ENCODE results near the gene ATG16L2.
A peak's percentile ranks its signal among the peaks of the same experiment; 100 is the strongest.

ATG16L2 gene

DNA sequence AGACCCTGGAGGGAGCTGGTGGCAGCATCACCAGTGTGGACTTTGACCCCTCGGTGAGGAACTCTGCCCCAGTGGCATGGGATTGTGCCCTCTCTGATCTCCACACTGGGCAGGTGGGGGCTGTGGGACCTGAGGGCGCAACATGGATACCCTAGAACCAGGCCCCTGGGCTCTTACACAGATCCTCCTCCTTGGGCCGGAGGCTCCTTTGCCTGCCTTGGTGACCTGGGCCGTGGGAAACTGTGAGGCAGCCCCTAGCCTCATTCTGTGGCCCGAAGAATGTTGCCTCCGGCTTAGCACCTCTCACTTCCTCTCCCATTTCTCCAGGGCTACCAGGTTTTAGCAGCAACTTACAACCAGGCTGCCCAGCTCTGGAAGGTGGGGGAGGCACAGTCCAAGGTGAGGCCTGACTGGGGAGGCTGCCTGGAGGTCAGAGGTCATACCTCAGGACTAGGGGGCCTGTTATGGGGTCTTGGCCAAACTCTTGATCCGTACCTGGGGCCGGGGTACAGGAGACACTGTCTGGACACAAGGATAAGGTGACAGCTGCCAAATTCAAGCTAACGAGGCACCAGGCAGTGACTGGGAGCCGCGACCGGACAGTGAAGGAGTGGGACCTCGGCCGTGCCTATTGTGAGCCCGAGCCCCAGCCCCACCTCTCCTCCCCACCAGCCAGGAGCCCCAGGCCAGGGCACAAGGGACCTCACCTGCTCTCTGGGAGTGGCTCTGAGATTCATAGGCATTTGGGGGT, 12.2 kb downstream of the ATG16L2 start:
- no peak for DNase-seq

DNA sequence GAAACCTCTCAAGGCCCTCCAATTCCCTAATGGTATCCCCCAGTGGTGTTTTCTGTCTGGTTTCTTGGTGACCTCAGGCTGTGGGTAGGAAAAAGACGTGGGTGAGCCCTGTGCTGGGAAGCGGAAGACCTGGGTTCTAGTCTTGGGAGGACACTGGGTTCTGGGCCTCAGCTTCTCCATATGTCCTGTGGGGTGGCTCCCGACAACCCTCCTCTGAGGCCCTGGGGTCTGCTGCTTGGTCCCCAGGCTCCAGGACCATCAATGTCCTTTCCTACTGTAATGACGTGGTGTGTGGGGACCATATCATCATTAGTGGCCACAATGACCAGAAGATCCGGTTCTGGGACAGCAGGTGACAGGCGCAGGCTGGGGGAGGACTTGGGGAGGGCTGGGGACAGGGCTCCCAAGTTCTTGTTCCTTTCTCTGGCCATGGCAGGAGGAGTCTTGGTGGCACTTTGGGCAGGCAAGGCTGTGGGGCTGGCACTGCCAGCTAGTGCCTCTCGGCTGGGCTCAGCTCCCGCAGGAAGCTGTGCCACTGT, 12.8 kb downstream of the ATG16L2 start:
- no peak for DNase-seq

DNA sequence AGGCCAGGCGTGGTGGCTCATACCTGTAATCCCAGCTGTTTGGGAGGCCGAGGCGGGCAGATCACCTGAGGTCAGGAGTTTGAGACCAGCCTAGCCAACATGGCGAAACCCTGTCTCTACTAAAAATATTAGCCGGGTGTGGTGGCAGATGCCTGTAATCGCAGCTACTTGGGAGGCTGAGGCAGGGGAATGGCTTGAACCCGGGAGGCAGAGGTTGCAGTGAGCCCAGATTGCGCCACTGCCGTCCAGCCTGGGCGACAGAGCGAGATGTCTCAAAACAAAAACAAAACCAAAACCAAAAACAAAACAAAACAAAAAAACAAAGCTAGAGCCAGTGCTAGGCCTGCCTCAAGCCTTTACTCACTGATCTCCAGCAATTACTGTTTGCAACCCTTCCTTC, 13.4 kb downstream of the ATG16L2 start:
- DNase-seq, result peak; percentile 38

DNA sequence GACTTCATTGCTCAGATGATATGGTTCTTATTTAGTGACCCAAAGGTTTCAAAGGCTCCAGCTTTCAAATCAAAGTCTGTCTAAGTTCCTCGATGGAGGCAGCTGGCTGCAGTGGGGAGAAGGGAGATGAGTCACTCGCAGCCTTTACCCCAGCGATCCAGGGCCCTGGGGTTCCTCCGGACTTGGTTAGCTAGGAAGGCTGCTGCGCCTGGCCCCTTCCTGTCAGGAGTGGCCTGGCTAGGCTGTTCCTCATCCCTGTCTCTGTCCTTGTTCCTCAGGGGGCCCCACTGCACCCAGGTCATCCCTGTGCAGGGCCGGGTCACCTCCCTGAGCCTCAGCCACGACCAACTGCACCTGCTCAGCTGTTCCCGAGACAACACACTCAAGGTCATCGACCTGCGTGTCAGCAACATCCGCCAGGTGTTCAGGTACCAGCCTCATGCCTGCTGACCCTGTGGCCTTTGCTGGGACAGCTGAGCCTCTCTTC, 13.9 kb downstream of the ATG16L2 start:
- no peak for DNase-seq

DNA sequence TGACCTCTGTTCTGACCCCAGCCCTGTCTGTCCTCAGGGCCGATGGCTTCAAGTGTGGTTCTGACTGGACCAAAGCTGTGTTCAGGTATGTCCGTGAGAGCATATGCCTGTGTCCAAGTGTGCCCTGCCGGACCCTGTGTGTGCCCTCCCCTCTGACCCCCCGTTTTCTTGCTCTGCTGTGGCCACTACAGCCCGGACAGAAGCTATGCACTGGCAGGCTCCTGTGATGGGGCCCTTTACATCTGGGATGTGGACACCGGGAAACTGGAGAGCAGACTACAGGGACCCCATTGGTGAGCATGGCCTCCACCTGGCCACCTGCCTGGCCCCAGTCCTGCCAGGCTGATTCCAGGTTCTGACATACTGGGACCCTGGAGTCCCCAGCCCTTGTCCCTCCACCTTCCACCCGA, 14.5 kb downstream of the ATG16L2 start:
- DNase-seq, result no peak

DNA sequence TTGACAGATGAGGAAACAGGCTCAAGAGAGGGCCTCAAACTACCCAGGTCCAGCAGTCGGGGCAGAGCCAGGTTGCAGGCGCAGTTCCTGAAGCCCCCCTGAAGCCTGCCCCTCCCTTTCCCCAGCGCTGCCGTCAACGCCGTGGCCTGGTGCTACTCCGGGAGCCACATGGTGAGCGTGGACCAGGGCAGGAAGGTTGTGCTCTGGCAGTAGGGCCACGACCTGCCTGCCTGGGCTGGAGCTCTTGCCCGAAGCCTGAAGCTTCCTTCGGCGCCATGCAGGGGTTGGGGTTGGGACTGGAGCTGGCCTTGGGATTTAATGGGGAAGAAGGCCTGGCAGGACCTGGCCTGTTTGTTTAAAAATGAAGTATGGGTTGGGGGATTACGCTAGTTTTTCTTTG, 15.0 kb downstream of the ATG16L2 start:
- DNase-seq, result no peak

DNA sequence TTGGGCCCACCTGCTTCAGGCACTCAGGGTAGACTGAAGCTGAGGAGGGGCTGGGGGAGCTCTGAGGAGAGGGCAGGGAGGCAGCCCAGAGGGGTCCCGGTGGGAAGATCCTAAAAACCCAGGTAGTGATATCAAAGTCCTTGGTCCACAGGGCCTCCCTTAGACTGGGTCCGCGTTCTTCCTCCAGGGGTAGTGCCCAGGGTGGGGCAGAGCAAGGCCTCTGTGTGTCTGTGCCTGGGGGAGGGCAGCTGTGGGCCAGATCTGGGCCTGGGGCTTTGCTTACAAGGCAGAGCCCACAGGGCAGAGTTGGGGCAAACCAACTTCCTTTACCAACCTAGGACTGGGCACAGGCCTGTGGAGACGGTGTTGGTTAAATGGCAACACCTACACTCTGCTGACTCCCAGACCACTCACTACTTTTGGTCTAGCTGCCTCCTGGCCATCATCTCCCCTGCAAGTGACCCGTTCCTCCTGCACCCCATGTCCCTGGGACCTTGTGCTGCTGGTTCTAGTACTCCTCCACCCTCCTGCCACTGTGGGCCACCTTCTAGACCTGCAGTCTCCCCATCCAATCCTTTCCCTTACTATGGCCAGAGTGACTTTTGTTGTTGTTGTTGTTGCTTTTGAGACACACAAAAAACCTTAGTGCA, 15.8 kb downstream of the ATG16L2 start:
- no peak for DNase-seq

DNA sequence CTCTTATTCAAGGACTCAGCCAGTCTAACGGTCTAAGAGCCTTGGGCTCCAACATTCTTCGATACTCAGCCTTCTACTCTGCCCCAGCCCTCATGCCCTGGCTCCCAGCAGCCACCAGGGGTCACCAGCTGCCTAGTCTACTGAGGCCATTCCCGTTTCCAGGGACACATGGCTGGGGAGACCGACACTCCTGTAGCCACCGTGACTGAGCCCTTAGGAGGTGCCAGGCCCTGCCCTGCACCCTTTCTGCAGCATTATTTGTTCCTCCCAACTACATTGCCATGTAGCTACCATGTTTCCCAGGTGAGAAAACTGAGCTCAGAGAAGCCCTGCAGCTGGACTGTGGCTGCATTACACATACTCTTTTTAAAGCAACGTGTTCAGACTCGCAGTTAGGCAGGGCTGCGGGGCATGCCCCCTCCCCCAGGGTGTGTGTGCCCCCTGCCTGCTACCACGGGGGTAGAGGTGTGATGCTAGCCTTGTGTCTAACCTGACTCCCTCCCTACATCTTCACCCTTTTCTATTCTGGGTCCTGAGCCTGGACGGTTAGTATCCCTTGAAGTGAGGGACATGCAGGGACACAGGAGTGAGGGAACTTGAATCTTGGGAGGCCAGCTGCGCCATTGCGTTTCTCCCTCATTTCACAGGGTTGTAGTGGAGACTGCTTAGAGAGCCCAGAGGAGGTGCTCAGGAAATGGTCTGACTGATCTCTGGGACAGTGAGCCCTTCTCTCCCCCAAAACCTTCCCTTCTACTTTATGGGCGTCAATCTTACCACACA, 17.5 kb downstream of the ATG16L2 start:
- peak; percentile 49 for DNase-seq

DNA sequence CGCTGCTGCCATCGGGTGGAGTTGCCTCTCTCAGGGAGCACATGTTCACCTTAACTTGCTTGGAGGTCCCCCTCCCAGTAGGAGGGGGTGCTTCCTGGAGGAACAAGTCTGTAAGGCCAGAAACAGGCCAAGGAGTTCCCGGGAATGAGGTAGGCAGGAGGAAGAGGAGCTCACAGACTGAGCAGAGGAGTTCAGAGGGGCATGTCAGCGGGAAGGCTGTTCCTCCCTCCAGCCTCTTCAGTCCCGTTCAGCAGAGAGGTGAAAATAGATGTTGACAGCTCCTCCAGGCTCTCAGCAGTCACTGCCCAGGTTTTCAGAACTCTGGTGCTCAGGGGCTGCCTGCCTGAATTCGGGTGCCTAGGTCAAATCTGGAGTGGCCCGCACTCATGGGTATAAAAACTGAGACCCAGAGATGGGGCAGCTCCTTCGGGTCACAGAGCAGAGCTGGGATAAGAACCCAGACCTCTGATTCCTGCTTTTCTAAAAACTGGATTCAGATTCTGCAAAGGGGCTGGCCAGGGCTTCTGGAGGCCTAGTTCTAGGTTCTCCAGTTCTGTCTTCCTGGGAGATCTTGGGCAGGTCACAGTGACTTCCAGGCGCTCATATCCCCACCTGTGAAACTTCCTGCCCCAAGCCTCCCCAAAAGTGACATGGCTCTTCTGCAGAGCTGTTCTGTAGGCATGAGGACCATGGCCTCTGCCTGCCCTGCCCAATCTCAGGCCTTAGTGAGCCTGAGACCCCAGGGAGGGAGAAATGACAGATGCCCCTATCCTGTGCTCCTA, 18.3 kb downstream of the ATG16L2 start:
- DNase-seq, result no peak

DNA sequence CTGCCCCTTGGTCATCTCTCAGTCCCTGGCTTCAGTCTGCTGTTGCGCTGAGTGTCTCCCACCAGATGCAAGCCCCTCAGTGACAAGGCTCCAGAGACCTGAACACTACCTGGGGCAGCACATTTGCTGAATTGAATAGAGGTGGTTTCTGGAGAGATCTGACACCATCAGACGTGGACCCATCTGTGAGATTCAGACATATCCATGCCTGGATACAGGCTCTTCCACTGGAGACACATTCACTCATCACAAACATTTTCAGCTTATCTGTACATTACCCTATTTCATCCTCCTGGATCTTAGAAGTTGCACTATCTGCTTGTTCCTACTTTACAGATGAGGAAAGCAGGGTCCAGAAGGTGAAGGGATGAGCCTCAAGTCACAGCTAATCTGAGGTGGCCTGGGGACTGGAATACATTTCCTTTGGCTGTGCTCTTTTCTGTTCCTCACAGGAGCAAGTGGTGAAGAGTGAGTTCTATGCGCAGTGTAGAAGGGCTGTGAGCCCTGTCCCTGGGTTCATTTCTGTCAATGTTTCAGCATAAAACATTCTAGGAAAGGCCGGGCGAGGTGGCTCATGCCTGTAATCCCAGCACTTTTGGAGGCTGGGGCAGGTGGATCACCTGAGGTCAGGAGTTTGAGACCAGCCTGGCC, 19.0 kb downstream of the ATG16L2 start:
- DNase-seq, result no peak

DNA sequence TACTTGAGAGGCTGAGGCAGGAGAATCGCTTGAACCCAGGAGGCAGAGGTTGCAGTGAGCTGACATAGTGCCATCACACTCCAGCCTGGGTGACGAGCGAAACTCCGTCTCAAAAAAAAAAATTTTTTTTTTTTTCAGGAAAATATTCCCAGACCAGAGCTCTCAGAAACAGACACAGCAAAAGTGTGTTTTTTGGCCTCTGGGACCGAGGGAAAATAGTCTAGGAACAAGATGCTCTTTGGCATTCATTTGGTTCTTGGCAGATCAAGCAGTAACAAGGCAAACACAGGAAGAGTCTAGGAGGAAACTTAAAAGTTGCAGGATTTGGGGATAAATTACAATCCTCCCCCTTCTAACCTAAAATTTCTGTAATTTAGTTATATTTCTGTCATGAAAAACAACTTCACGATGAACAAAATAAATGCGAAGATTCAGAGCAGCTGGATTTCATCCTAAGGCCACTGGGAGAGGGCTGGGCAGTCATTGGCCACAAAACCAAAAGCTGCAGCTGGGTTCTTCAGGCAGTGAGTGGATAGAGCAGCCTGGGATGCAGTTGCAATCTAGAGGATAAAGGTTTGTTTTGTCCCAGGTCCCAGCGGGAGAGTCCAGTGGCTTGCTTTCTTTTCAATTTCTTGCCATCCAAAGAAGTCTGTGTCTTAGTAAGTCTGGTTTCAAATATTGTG, 19.7 kb downstream of the ATG16L2 start:
- DNase-seq, result no peak

DNA sequence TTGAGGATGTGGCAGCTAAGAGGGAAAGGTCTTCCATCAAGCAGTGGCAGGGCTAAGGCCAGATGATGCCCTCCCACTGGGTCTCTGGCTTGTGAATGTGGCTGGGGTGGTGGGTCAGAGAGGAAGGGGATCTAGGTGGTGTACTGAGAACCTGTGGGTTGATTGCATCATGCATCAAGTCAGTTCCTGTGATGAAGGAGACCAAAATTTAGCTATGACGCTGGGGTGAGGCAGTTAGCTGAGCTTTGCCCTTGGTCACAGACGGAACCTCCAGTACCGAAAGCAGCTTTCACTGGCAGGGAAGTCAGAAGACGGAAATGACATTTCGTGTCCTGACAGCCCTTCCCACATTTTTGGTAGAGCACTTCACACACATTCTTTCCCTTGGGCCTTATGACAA, 20.7 kb downstream of the ATG16L2 start:
- no peak for DNase-seq

DNA sequence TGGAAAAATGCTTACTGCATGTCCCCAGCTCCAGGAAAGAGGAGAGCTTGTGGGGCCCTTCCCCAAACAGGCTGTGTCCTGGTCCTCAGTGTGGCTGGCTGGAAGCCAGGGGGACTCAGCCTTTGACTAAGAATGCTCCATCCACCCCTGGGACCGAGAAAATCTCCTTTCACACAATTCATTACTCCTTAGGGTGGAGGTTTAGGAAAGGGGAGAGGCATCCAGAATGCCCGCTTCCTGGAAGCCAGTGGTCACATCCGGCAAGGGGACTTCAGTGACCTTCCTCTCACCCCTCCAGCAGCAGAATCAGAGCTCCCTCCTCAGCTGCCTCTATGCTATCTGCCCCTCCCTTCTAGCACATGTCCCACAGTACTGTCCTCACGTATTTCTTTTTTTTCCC, 21.9 kb downstream of the ATG16L2 start:
- DNase-seq, result no peak

DNA sequence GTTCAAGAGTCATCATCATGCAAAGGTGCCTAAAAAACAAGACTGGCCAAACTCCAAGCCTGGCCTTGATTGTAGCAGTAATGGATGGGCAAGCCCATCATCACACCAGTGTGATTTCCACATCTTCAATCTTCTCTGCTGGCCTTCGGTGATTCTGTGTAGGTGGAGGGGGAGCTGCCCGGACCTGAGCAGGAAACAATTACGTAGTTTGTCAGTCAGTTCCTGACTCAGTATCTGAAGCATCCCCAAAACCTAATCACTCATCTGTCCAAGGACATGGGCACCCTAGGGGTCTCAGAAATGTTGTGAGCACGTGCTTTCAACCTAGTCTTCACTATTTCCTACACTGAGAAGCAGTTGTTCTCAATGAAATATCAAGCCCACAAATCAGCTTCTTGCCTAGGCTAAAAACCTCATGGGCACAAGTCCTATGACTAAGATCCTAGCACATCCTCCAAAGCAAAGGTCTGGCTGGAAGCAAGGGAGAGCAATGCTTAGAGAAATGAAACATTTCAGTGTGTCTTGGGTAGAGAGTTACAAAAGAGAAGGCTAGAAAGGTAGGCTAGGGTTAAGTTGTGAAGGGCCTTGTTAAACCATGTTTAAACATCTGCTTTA, 24.6 kb downstream of the ATG16L2 start:
- no peak for DNase-seq

DNA sequence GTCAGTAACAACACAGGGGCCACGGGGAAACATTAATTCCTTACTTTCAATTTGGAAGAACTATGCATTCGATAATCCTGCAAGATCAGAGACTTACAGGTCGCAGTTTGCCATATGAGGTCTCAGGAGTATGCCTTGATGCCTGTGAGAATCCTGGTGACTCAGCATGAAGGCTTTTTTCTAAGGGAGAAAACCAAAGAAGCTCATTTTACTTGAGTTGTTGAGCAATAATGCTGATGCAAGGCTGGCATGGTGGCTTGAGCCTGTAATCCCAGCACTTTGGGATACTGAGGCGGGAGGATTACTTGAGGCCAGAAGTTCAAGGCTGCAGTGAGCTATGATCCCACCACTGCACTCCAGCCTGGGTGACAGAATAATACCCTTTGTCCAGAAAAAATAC, 26.6 kb downstream of the ATG16L2 start:
- no peak for DNase-seq

DNA sequence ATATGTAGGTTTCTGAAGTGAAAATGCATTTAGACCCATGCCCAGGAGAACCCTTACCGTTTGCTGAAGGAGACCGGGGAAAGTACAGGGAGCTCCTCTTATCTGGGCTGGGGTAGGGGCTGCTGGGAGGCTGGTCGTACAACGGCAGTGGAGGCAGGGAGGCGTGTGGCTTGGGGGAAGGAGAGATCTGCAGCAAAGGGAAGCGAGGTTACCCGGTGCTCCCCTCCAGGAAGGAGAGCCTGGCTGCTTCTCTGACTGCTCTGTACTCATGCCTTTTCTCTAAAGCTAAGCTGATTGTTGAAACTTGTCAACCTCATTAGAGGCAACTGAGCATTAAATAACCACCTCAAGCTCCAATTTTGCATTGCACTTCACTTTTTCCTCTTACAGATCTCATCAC, 27.2 kb downstream of the ATG16L2 start:
- no peak for DNase-seq

DNA sequence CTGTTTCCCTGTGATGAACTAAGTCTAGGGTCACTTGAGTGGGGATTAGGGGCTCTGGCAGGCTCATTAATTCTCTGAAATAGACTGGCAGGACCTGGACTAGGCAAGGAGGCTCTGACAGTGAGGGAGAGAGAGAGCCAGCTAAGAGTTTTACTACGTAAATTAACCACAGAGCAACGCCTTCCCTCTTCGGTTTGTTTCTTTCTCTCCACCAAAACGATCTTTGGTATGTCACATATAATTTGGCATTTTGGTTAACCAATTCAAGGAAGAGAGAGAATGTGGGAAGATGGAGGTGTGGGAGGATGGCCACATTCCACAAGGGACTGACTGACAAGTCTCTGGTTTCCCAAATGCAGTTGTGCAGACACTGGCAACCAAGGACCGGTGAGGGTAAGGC, 27.9 kb downstream of the ATG16L2 start:
- DNase-seq, result no peak

DNA sequence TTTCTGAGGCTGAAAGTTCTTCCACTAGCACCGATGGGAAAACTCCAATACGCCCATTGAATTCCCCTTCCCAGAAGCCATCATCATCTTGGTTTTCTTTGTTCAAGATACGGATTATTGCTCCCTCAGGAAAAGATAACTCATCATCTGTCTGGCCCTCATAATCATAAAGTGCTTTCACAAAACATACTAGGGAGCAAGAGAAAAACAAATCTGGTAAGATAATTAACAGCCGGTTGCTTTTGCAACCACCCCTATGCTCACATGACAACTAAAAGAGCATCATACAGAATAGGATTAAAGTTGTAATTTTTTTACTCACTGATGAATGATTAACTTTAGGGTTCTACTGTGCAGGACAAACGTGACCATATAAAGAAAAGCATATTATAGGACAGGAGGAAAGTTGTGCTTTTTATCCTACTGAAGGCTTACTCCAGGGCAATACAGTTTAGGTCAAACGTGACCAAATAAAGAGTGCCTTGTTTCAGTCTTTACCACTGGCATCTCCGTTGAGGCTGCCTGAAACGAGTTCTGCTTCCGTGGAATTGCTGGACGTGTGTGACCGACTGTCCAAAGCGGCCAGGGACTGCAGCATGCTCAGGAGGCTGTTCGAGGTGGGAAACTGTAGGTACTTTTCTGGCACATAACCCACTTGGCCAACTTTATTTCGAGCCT, 28.6 kb downstream of the ATG16L2 start:
- no peak for DNase-seq

DNA sequence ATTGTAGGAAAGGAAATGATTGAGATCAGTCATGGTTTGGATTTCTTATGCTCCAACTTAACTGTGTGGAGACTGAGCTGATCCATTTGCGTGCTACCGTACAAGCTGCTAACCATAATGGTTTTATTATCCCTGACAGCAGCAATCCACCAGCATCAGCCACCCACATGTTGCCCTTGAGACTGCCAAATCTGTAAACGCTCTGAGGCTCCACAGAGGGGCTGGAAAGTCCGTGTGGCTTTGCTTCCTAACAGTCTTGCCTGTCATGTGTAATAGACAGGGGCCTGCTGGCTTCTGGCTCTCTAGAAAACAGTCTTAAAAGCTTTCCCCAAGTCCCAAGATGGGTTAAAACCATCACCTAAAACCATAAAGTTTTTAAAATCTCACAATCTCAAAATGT, 30.1 kb downstream of the ATG16L2 start:
- DNase-seq, result no peak

DNA sequence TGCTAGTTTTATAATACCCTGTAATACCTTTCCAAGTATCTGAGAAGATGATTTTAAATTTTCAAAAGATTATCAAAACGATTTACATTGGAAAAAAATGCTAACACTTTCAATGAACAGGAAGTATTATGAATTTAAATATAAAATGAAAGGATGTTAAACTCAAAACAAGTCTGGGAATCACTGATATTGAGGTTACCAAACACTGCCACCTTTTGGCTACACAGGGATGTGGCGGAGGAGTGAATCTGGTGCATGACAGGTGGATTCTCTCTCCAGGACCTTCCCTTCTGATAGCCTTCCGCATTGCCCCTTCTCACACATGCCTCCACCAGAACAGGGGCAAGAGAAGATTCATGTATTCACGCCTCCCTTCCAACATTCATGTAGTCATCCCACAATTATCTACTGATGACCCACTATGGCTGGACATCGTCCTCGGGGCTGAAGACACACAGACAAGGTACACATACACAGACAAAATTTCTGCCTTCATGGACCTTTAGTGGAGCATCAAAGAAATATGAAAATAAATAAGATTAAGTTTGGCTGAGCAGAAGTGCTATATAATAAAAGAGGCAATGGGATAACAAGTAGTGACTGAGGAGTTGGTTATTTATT, 34.7 kb downstream of the ATG16L2 start:
- DNase-seq, result peak; percentile 49

All from activated CD4-positive, alpha-beta T cell treated with anti-CD3 and anti-CD28 coated beads, Interleukin-10, Interleukin-2, amounts not matched to agents 100 ng/mL and 50 ng/mL, durations not matched to agents 16 hours and 8 hours (primary cell).